Muscle layer of colon (tissue), 2 donors: Measurements from ENCODE around the gene KLHL6.
"Not testable (repeated sequence)": the region's sequence is repeated elsewhere in the genome, so short reads cannot be mapped to it uniquely, and the experiment has no call there.

Experiments
- H3K27ac ChIP-seq: one replicate; pipeline ENCODE4 v1.7.0; 2013; ENCODE audit warnings: low read depth, mild to moderate bottlenecking, low read length, moderate library complexity
- H3K27me3 ChIP-seq, 2 donors: one replicate each; pipeline ENCODE4 v1.7.0; 2013; ENCODE audit warnings: low read length in 2 of 2, mild to moderate bottlenecking in 2 of 2; ENCODE audit not compliant: insufficient read depth in 2 of 2, control insufficient read depth in 1 of 2
- H3K36me3 ChIP-seq: one replicate; pipeline ENCODE4 v1.7.0; 2013; ENCODE audit warnings: mild to moderate bottlenecking, low read length; ENCODE audit not compliant: insufficient read depth
- H3K4me1 ChIP-seq: one replicate; pipeline ENCODE4 v1.7.0; 2013; ENCODE audit warnings: mild to moderate bottlenecking, low read length; ENCODE audit not compliant: insufficient read depth
- H3K4me3 ChIP-seq, 2 donors: one replicate each; pipeline ENCODE4 v1.7.0; 2013; ENCODE audit warnings: low read length in 2 of 2, low read depth in 1 of 2, mild to moderate bottlenecking in 1 of 2, moderate library complexity in 1 of 2
- H3K9ac ChIP-seq: one replicate; pipeline ENCODE4 v1.7.0; 2013; ENCODE audit warnings: low read length
- H3K9me3 ChIP-seq: one replicate; pipeline ENCODE4 v1.7.0; 2013; ENCODE audit warnings: mild to moderate bottlenecking, low read length
- donor health status: abdominal sarcoma.
- donor health status: Adenocarcinoma of cecum.

Gene KLHL6

DNA sequence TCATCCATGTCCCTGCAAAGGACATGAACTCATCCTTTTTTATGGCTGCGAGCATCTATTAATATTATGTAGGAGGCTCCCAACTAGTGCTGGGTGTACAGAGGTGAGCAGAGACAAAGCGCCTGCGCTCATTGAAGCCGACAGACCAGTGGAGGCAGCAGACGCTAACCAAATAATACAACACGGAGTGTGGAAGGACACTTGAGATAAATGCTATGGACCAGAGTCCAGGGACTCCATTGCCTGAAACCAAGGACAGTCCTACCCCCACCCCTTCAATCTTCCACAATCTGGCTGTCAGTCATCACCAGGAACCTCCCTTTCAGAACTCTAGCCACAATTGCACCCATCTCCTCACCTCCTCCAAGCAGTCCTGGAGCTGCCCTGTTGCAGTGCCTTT, 41.5 kb downstream of the KLHL6 start:
- Histone ChIP-seq H3K27ac (no peak overlapping the region), H3K4me1 (no peaks in the 10 kb centered on the region), H3K36me3 (no peaks in the 10 kb centered on the region), H3K4me3 (no peak overlapping the region), H3K9me3 (no peaks in the 10 kb centered on the region), H3K9ac (no peak overlapping the region), H3K27me3 (no peaks in the 10 kb centered on the region)

- H3K9me3 ChIP-seq: no peaks in the 10 kb centered on the region
- no peaks in the 10 kb centered on the region for H3K36me3 ChIP-seq
- H3K27me3 ChIP-seq: no peaks in the 10 kb centered on the region
- H3K9ac ChIP-seq: no peak overlapping the region
- no peak overlapping the region for H3K4me3 ChIP-seq
- H3K27ac ChIP-seq: no peak overlapping the region
- H3K4me1 ChIP-seq: no peaks in the 10 kb centered on the region
These were observed 42.3 kb downstream of the KLHL6 start for GRCh38 chr3:183513046-183513706.

GRCh38 chr3:183511286-183512131, 44.0 kb downstream of the KLHL6 start:
- not testable (repeated sequence) for H3K9ac ChIP-seq, H3K4me3 ChIP-seq, H3K9me3 ChIP-seq, H3K36me3 ChIP-seq, H3K4me1 ChIP-seq, H3K27me3 ChIP-seq, H3K27ac ChIP-seq

GRCh38 chr3:183508821-183509220, 46.7 kb downstream of the KLHL6 start:
- H3K9ac ChIP-seq: no peak overlapping the region
- H3K4me1 ChIP-seq: no peaks in the 10 kb centered on the region
- H3K4me3 ChIP-seq: no peak overlapping the region
- peaks cover 7% of the 10 kb centered on the region for H3K9me3 ChIP-seq
- no peaks in the 10 kb centered on the region for H3K36me3 ChIP-seq
- no peak overlapping the region for H3K27ac ChIP-seq
- H3K27me3 ChIP-seq: no peaks in the 10 kb centered on the region

DNA sequence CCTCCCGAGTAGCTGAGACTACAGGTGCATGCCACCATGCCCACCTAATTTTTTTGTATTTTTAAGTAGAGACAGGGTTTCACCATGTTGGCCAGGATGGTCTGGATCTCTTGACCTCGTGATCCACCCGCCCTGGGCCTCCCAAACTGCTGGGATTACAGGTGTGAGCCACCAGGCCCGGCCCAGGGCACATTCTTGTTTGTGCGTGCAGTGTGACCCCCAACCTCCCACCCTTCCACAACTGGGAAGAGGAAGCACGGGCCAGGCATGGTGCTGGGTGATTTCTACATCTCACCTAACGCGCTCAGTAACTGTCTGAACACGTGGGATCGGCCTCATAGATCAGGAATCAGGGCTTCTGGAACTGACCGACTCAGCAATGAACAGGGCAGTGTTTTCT, 48.0 kb downstream of the KLHL6 start:
- Histone ChIP-seq H3K27me3 (no peaks in the 10 kb centered on the region), H3K9me3 (peaks cover 7% of the 10 kb centered on the region), H3K27ac (no peak overlapping the region), H3K4me3 (no peak overlapping the region), H3K4me1 (no peaks in the 10 kb centered on the region), H3K36me3 (no peaks in the 10 kb centered on the region), H3K9ac (no peak overlapping the region)

GRCh38 chr3:183506674-183507320, 48.7 kb downstream of the KLHL6 start:
- Histone ChIP-seq H3K9ac (no peak overlapping the region), H3K27me3 (no peaks in the 10 kb centered on the region), H3K36me3 (no peaks in the 10 kb centered on the region), H3K4me1 (no peaks in the 10 kb centered on the region), H3K9me3 (peaks cover 7% of the 10 kb centered on the region), H3K27ac (no peak overlapping the region), H3K4me3 (no peak overlapping the region)

DNA sequence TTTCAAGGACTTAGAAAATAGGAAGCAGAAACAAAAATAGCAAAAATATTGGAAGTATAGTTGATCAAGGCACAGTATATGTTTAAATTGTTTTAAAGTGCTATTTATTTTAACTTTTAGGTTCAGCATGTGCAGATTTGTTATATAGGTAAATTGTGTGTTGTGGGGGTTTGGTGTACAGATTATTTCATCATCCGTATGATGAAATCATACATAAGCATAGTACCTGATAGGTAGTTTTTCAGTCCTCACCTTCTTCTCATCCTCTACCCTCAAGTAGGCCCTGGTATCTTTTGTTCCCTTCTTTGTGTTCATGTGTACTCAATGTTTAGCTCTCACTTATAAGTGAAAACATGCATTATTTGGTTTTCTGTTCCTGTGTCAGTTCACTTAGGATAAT, 50.9 kb downstream of the KLHL6 start:
- no peak overlapping the region for H3K9ac ChIP-seq
- no peaks in the 10 kb centered on the region for H3K36me3 ChIP-seq
- no peaks in the 10 kb centered on the region for H3K4me1 ChIP-seq
- no peaks in the 10 kb centered on the region for H3K27me3 ChIP-seq
- no peak overlapping the region for H3K27ac ChIP-seq
- H3K9me3 ChIP-seq: peaks cover 7% of the 10 kb centered on the region
- H3K4me3 ChIP-seq: no peak overlapping the region

DNA sequence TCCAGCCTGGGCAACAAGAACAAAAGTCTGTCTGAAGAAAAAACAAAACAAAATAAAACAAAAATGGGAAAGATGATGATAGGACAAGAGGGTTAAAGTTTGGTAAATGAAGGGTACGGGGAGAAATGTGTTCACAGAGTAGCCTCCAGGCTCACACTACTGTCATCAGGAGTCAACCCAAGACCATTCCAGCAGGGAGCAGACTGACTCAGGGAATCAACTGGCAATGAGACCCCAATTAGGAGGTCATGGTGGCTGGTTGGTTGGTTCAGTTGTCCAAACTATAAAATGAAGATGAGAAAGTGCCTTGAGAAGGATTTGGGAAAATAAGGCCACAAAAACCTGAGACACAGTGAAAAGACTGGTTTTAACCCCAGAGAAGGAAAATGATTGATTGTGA, 51.8 kb downstream of the KLHL6 start:
- no peaks in the 10 kb centered on the region for H3K36me3 ChIP-seq
- H3K9ac ChIP-seq: no peak overlapping the region
- no peaks in the 10 kb centered on the region for H3K27me3 ChIP-seq
- no peak overlapping the region for H3K27ac ChIP-seq
- peaks cover 7% of the 10 kb centered on the region for H3K9me3 ChIP-seq
- no peak overlapping the region for H3K4me3 ChIP-seq
- H3K4me1 ChIP-seq: no peaks in the 10 kb centered on the region

GRCh38 chr3:183502237-183503181, 53.0 kb downstream of the KLHL6 start:
- H3K9ac ChIP-seq: no peak overlapping the region
- H3K9me3 ChIP-seq: peaks cover 7% of the 10 kb centered on the region
- H3K27me3 ChIP-seq: no peaks in the 10 kb centered on the region
- no peak overlapping the region for H3K27ac ChIP-seq
- H3K4me1 ChIP-seq: no peaks in the 10 kb centered on the region
- no peak overlapping the region for H3K4me3 ChIP-seq
- no peaks in the 10 kb centered on the region for H3K36me3 ChIP-seq

- no peaks in the 10 kb centered on the region for H3K27me3 ChIP-seq
- H3K4me1 ChIP-seq: no peaks in the 10 kb centered on the region
- H3K27ac ChIP-seq: no peak overlapping the region
- H3K9me3 ChIP-seq: peaks cover 5% of the 10 kb centered on the region
- H3K4me3 ChIP-seq: no peak overlapping the region
- no peak overlapping the region for H3K9ac ChIP-seq
- no peaks in the 10 kb centered on the region for H3K36me3 ChIP-seq
These were observed 54.4 kb downstream of the KLHL6 start for GRCh38 chr3:183500981-183501704.
